IMR-90 (cell line): ENCODE results near the gene UGT1A10. TPM values are rescaled to one million over a fixed set of nuclear protein-coding genes. Genes with fewer than 3 reads are reported as not detected.

Experiments used
- ATAC-seq: fragments of 200-7000 bp; cut with Tn5 transposase; 2 replicates; pipeline ENCODE4 v1.9.1; 2020; ENCODE audit warnings: low read depth, mild to moderate bottlenecking, moderate library complexity
- BruUV-seq: library from RNA; stranded (reverse); fragments of 400-500 nt; replicated peaks from 2 replicates; lab custom pipeline; 2021; lab: Mats Ljungman, UMichigan
- CTCF ChIA-PET: fragments of 300-600 bp; formaldehyde crosslinking; extraction: SDS; loops from one replicate; lab custom pipeline; 2021; ENCODE audit warnings: antibody characterized with exemption; lab: Yijun Ruan, JAX
- POLR2A ChIA-PET: fragments of 300-600 bp; sonication (Branson Sonifier 250); formaldehyde crosslinking; loops from one replicate; lab custom pipeline; 2022; ENCODE audit warnings: antibody characterized with exemption; ENCODE audit not compliant: unreplicated experiment; lab: Charles Lee
- DNase-seq: peaks from one replicate; pipeline ENCODE4 v3.0.0; 2013
- H2AFZ ChIP-seq: replicated peaks from 2 replicates; pipeline ENCODE3; 2013; ENCODE audit warnings: low read length, mild to moderate bottlenecking; ENCODE audit not compliant: poor library complexity
- H2AK5ac ChIP-seq: 2 replicates; pipeline ENCODE4 v1.6.1; 2013; ENCODE audit warnings: low read depth, low read length, inconsistent platforms
- H2AK9ac ChIP-seq: replicated peaks from 2 replicates; pipeline ENCODE3; 2013; ENCODE audit warnings: mild to moderate bottlenecking, low read depth, low read length, moderate library complexity; ENCODE audit not compliant: poor library complexity
- H2BK120ac ChIP-seq: 2 replicates; pipeline ENCODE4 v1.6.1; 2013; ENCODE audit warnings: low read depth, low read length, inconsistent platforms
- H2BK15ac ChIP-seq: 3 replicates; pipeline ENCODE4 v1.6.1; 2013; ENCODE audit warnings: low read depth, low read length, inconsistent platforms
- H2BK20ac ChIP-seq: 2 replicates; pipeline ENCODE4 v1.6.1; 2013; ENCODE audit warnings: low read depth, mild to moderate bottlenecking, inconsistent platforms, low read length, moderate library complexity
- H2BK5ac ChIP-seq: 2 replicates; pipeline ENCODE4 v1.6.1; 2013; ENCODE audit warnings: mild to moderate bottlenecking, low read depth, low read length, inconsistent platforms; ENCODE audit not compliant: poor library complexity, severe bottlenecking
- H3K14ac ChIP-seq: replicated peaks from 2 replicates; pipeline ENCODE4 v1.6.1; 2013; ENCODE audit warnings: low read depth, low read length, inconsistent platforms
- H3K18ac ChIP-seq: 2 replicates; pipeline ENCODE4 v1.6.1; 2013; ENCODE audit warnings: low read depth, low read length, control low read depth
- H3K23ac ChIP-seq: 2 replicates; pipeline ENCODE4 v1.6.1; 2013; ENCODE audit warnings: low read depth, low read length, inconsistent platforms
- H3K27ac ChIP-seq: 2 replicates; pipeline ENCODE4 v1.5.1; 2013; ENCODE audit warnings: mild to moderate bottlenecking, control low read depth, low read length; ENCODE audit not compliant: insufficient read depth
- H3K27me3 ChIP-seq: 2 replicates; pipeline ENCODE4 v1.6.1; 2013; ENCODE audit warnings: low read length; ENCODE audit not compliant: control insufficient read depth, insufficient read depth
- H3K36me3 ChIP-seq: 2 replicates; pipeline ENCODE4 v1.6.1; 2013; ENCODE audit warnings: low read length, mixed read lengths; ENCODE audit not compliant: control insufficient read depth, insufficient read depth
- H3K4ac ChIP-seq: 2 replicates; pipeline ENCODE4 v1.6.1; 2013; ENCODE audit warnings: low read depth, low read length, inconsistent platforms
- H3K4me1 ChIP-seq: 2 replicates; pipeline ENCODE4 v1.6.1; 2013; ENCODE audit warnings: low read length, mixed read lengths; ENCODE audit not compliant: control insufficient read depth, insufficient read depth
- H3K4me2 ChIP-seq: 2 replicates; pipeline ENCODE4 v1.6.1; 2013; ENCODE audit warnings: low read depth, mild to moderate bottlenecking, control low read depth, low read length, moderate library complexity
- H3K4me3 ChIP-seq: 2 replicates; pipeline ENCODE4 v1.5.1; 2013; ENCODE audit warnings: low read depth, mild to moderate bottlenecking, control low read depth, low read length, moderate library complexity; ENCODE audit not compliant: insufficient read depth
- H3K56ac ChIP-seq: 2 replicates; pipeline ENCODE4 v1.6.1; 2013; ENCODE audit warnings: low read length, inconsistent platforms; ENCODE audit not compliant: insufficient read depth; ENCODE audit errors: extremely low read depth
- H3K79me1 ChIP-seq, 2 experiments: 2 replicates each; pipeline ENCODE4 v1.6.1; 2013; ENCODE audit warnings: low read length in 2 of 2, inconsistent platforms in 1 of 2, low read depth in 1 of 2
- H3K9ac ChIP-seq: 2 replicates; pipeline ENCODE4 v1.6.1; 2013; ENCODE audit warnings: low read depth, low read length, control low read depth
- H3K9me1 ChIP-seq: 2 replicates; pipeline ENCODE4 v1.6.1; 2013; ENCODE audit warnings: low read length, inconsistent platforms; ENCODE audit not compliant: insufficient read depth
- H3K9me3 ChIP-seq: 2 replicates; pipeline ENCODE4 v1.6.1; 2013; ENCODE audit warnings: low read length; ENCODE audit not compliant: control insufficient read depth, insufficient read depth
- H4K20me1 ChIP-seq: 2 replicates; pipeline ENCODE4 v1.6.1; 2013; ENCODE audit warnings: low read length, inconsistent platforms; ENCODE audit not compliant: insufficient read depth
- H4K5ac ChIP-seq: 2 replicates; pipeline ENCODE4 v1.6.1; 2013; ENCODE audit warnings: mild to moderate bottlenecking, low read depth, low read length, control low read depth
- H4K8ac ChIP-seq, 2 experiments: 2 replicates each; pipeline ENCODE4 v1.6.1; 2013; ENCODE audit warnings: low read depth in 2 of 2, low read length in 2 of 2, control low read depth in 1 of 2, inconsistent platforms in 1 of 2
- H4K91ac ChIP-seq: 2 replicates; pipeline ENCODE4 v1.6.1; 2013; ENCODE audit warnings: low read depth, low read length, inconsistent platforms; ENCODE audit not compliant: insufficient read depth
- BHLHE40 ChIP-seq: fragments of 150-350 bp; IDR thresholded peaks from 2 replicates; pipeline ENCODE4 v1.6.1; 2016; ENCODE audit warnings: mild to moderate bottlenecking, low read depth, low read length
- CHD1 ChIP-seq: IDR thresholded peaks from 2 replicates; pipeline ENCODE4 v1.6.1; 2012; ENCODE audit warnings: low read depth, low read length, improper control_type of control experiment
- ELK1 ChIP-seq: fragments of 150-350 bp; IDR thresholded peaks from 2 replicates; pipeline ENCODE4 v1.6.1; 2016; ENCODE audit warnings: low read depth, mild to moderate bottlenecking, low read length, moderate library complexity, borderline replicate concordance
- FOS ChIP-seq: fragments of 150-350 bp; IDR thresholded peaks from 2 replicates; pipeline ENCODE4 v1.6.1; 2016; ENCODE audit warnings: low read depth, low read length
- MAFK ChIP-seq: IDR thresholded peaks from 2 replicates; pipeline ENCODE4 v1.6.1; 2012; ENCODE audit warnings: low read depth, low read length, improper control_type of control experiment
- MXI1 ChIP-seq: IDR thresholded peaks from 2 replicates; pipeline ENCODE4 v1.6.1; 2012; ENCODE audit warnings: low read depth, mild to moderate bottlenecking, low read length, moderate library complexity, borderline replicate concordance
- NFE2L2 ChIP-seq: fragments of 150-350 bp; IDR thresholded peaks from 2 replicates; pipeline ENCODE4 v1.6.1; 2016; ENCODE audit warnings: low read depth, mild to moderate bottlenecking, low read length
- RAD21 ChIP-seq: IDR thresholded peaks from 2 replicates; pipeline ENCODE4 v1.6.1; 2012; ENCODE audit warnings: low read length, improper control_type of control experiment
- RCOR1 ChIP-seq: IDR thresholded peaks from 2 replicates; pipeline ENCODE4 v1.6.1; 2012; ENCODE audit warnings: mild to moderate bottlenecking, low read length, improper control_type of control experiment; ENCODE audit not compliant: insufficient replicate concordance
- RFX5 ChIP-seq: IDR thresholded peaks from 2 replicates; pipeline ENCODE4 v1.8.0; 2012; ENCODE audit warnings: low read depth, mild to moderate bottlenecking, low read length, moderate library complexity
- SMC3 ChIP-seq: fragments of 150-350 bp; IDR thresholded peaks from 2 replicates; pipeline ENCODE4 v1.6.1; 2016; ENCODE audit warnings: low read depth, mild to moderate bottlenecking, antibody characterized with exemption, low read length, moderate library complexity
- USF2 ChIP-seq: fragments of 150-350 bp; IDR thresholded peaks from 2 replicates; pipeline ENCODE4 v1.6.1; 2017; ENCODE audit warnings: mild to moderate bottlenecking, antibody characterized with exemption, low read length, low read depth
- dilution Hi-C: fragments of 300-500 bp; cut with HindIII; formaldehyde crosslinking; loops from one replicate; pipeline ENCODE4 v1.14.3; 2018; ENCODE audit warnings: low sequenced_read_pairs; ENCODE audit not compliant: unreplicated experiment
- in situ Hi-C: fragments of 300-500 bp; cut with MboI; formaldehyde crosslinking; loops from 3 replicates; pipeline ENCODE4 v1.14.3; 2019; ENCODE audit warnings: low sequenced_read_pairs, inconsistent platforms, mixed read lengths
- intact Hi-C: fragments of 100-400 bp; cut with micrococcal nuclease; formaldehyde crosslinking; loops from 2 replicates; pipeline ENCODE4 v1.10.0; 2022
- polyA plus RNA-seq, 3 experiments: library from polyadenylated mRNA; depleted of rRNA; stranded (reverse); fragments of >200 nt; gene quantifications; 2 replicates each; pipeline ENCODE4 v1.2.3, GENCODE V29; 2012; ENCODE audit warnings: low replicate concordance in 1 of 3
- total RNA-seq: library from RNA; depleted of rRNA; stranded (reverse); fragments of >200 nt; gene quantifications from 2 replicates; pipeline ENCODE4 v1.2.3, GENCODE V29; 2012

Gene UGT1A10
- total and polyA plus RNA-seq, 2 of the 4 experiments (the other 2 are of a cell fraction): not detected

- Histone ChIP-seq H3K23ac (no peak overlapping the region), H2BK120ac (no peak overlapping the region), H3K27me3 (no peaks in the 10 kb centered on the region), H2BK20ac (no peak overlapping the region), H3K9ac (no peak overlapping the region), H3K18ac (no peak overlapping the region), H4K91ac (no peak overlapping the region), H2AFZ (no peak overlapping the region), H4K20me1 (no peaks in the 10 kb centered on the region), H3K79me1 (no peaks in the 10 kb centered on the region), H3K9me1 (no peaks in the 10 kb centered on the region), H4K8ac (no peak overlapping the region), H3K9me3 (no peaks in the 10 kb centered on the region), H3K4me2 (no peak overlapping the region), H3K36me3 (no peaks in the 10 kb centered on the region), H3K4me3 (no peak overlapping the region), H4K5ac (no peak overlapping the region), H2AK9ac (no peak overlapping the region), H3K27ac (no peak overlapping the region), H2BK15ac (no peak overlapping the region), H2AK5ac (no peak overlapping the region), H2BK5ac (no peak overlapping the region), H3K56ac (no peak overlapping the region), H3K14ac (no peak overlapping the region), H3K4ac (no peak overlapping the region), H3K4me1 (no peaks in the 10 kb centered on the region)
- no peak for DNase-seq
- CTCF ChIA-PET: no interaction called here
- no TSS peak for BruUV-seq
- dilution Hi-C loops (no loop called here), in situ Hi-C loops (no loop called here), intact Hi-C loops (no loop called here)
- no peak for ATAC-seq
- TF ChIP-seq RCOR1 (no peak), MXI1 (no peak), CHD1 (no peak), RFX5 (no peak), FOS (no peak), ELK1 (no peak), SMC3 (no peak), RAD21 (no peak), BHLHE40 (no peak), USF2 (no peak), NFE2L2 (no peak), MAFK (no peak)
- POLR2A ChIA-PET: no interaction called here
These were observed 37.6 kb downstream of the UGT1A10 start for GRCh38 chr2:233673896-233674295.
